HEK293T (cell line): Measurements from ENCODE around the gene LIPK.

Experiments used
- ARNT ChIP-seq: fragments of 450-650 bp; IDR thresholded peaks from 2 replicates; pipeline ENCODE4 v1.6.1; 2017; ENCODE audit warnings: mild to moderate bottlenecking
- BHLHE40 ChIP-seq: fragments of 450-650 bp; IDR thresholded peaks from 2 replicates; pipeline ENCODE4 v1.6.1; 2016; ENCODE audit warnings: mild to moderate bottlenecking, moderate library complexity, borderline replicate concordance
- FOXA1 ChIP-seq: fragments of 450-650 bp; IDR thresholded peaks from 2 replicates; pipeline ENCODE4 v1.6.1; 2016; ENCODE audit warnings: mild to moderate bottlenecking
- FOXK2 ChIP-seq: fragments of 450-650 bp; IDR thresholded peaks from 2 replicates; pipeline ENCODE4 v1.6.1; 2016; ENCODE audit warnings: mild to moderate bottlenecking
- FOXM1 ChIP-seq: fragments of 450-650 bp; IDR thresholded peaks from 2 replicates; pipeline ENCODE4 v1.6.1; 2017; ENCODE audit warnings: mild to moderate bottlenecking, borderline replicate concordance
- SP1 ChIP-seq: fragments of 450-650 bp; IDR thresholded peaks from 2 replicates; pipeline ENCODE4 v1.6.1; 2017
- TARDBP ChIP-seq: fragments of 450-650 bp; IDR thresholded peaks from 2 replicates; pipeline ENCODE4 v1.6.1; 2016

GRCh38 chr10:88755753-88756152 lies 49.7 kb downstream of the LIPK start:
- TF ChIP-seq TARDBP (no peak), SP1 (no peak), BHLHE40 (no peak), FOXA1 (no peak), ARNT (no peak), FOXK2 (no peak), FOXM1 (no peak)
